ENCODE measurements around the gene NTN1.

NTN1 gene

DNA sequence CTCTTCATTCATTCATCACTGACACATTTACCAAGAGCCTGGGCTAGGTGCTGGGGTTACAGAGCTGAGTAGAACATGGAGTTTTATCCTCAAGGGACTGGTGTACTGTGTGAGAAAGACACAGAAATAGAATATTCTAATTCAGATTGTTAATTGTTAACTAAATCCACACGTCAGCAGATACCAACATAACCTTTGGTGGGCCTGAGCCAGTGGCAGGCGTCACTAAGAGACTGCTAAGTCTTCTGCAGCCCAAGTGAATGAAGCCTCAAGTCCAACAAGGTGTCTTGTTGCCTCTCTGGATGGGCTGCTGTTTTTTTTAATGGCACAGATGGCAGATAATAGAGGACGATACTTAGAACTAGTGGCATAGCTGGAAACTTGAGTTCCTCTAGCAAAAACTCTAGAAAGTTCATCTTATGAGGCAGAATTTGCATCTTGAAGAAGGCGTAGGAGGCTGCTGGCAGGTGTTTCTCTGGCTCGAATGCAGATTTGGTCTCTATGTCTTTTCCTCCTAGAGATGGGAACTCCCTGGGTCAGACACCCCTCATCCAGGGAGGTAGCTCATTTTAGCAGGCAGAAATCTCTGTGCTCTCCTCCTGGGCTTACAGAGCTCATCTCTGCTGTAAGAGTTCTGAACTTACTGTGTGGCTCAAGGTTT is 179.5 kb downstream of the NTN1 start:
- H3K36me3 ChIP-seq (ENCODE audit: insufficient read depth, low read length) = no peaks in the 10 kb centered on the region
- H3K27me3 ChIP-seq (ENCODE audit: insufficient read depth, low read length) = no peaks in the 10 kb centered on the region
- no peak overlapping the region for H2AFZ ChIP-seq (ENCODE audit: low read depth, low read length)
- no peak overlapping the region for H3K4me3 ChIP-seq (ENCODE audit: low read length)
- no peaks in the 10 kb centered on the region for H3K9me3 ChIP-seq (ENCODE audit: low read length)
- peaks cover 18% of the 10 kb centered on the region for H3K4me1 ChIP-seq (ENCODE audit: insufficient read depth, low read length)

DNA sequence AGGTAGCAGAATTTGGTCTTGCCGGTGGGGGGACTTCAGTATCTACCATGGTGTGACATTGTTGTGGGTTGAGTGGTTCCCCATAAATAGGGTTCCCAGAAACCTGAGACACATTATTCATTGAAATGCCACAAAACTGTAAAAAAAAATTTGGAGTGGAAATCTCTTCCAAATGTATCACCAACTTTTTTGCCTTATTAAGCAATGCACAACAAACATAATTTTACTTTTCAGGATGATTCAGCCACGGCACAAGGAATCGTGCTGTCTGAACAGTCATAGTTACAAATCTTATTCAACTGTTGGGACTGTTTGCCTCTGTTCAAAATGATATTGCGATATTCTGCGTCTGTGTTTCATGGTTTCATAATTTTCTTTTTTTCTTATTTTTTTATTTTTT is 181.2 kb downstream of the NTN1 start:
- H3K4me1 ChIP-seq (ENCODE audit: insufficient read depth, low read length) = peaks cover 8% of the 10 kb centered on the region
- no peak overlapping the region for H3K4me3 ChIP-seq (ENCODE audit: low read length)
- no peaks in the 10 kb centered on the region for H3K27me3 ChIP-seq (ENCODE audit: insufficient read depth, low read length)
- H2AFZ ChIP-seq (ENCODE audit: low read depth, low read length) = no peak overlapping the region
- H3K36me3 ChIP-seq (ENCODE audit: insufficient read depth, low read length) = no peaks in the 10 kb centered on the region
- no peaks in the 10 kb centered on the region for H3K9me3 ChIP-seq (ENCODE audit: low read length)

DNA sequence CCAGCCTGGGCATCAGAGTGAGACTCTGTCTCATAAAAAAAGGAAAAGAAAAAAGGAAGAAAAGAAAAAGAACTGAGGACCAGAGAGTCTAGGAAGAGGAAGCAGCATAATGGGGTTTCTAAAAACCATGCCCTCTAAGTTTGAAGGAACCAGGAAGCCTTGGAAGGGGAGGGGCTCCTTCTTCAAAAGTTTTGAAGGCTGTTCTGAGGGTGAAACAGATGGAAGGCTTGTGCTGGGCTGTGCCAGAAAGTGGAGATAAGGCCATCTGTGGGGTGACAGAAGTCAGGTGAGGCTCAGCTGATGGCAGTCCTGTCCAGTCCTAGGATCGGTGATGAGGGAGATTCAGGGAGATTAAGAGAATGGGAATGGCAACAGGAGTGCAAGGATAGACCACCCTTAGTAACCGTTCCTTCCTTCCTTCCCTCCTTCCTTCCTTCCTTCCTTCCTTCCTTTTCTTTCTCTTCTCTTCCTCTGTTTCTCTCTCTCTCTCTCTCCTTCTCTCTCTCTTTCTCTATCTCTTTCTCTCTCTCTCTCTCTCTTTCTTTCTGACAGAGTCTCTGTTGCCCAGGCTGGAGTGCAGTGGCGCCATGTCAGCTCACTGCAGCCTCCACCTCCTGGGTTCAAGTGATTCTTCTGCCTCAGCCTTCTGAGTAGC is 182.6 kb downstream of the NTN1 start:
- H3K27me3 ChIP-seq (ENCODE audit: insufficient read depth, low read length) = no peaks in the 10 kb centered on the region
- H2AFZ ChIP-seq (ENCODE audit: low read depth, low read length) = no peak overlapping the region
- peaks cover 8% of the 10 kb centered on the region for H3K4me1 ChIP-seq (ENCODE audit: insufficient read depth, low read length)
- no peak overlapping the region for H3K4me3 ChIP-seq (ENCODE audit: low read length)
- no peaks in the 10 kb centered on the region for H3K36me3 ChIP-seq (ENCODE audit: insufficient read depth, low read length)
- no peaks in the 10 kb centered on the region for H3K9me3 ChIP-seq (ENCODE audit: low read length)

GRCh38 chr17:9204637-9205329 is 183.5 kb downstream of the NTN1 start:
- Histone ChIP-seq H3K4me1 (ENCODE audit: insufficient read depth, low read length) (peaks cover 8% of the 10 kb centered on the region), H3K27me3 (ENCODE audit: insufficient read depth, low read length) (no peaks in the 10 kb centered on the region), H3K9me3 (ENCODE audit: low read length) (no peaks in the 10 kb centered on the region), H2AFZ (ENCODE audit: low read depth, low read length) (no peak overlapping the region), H3K36me3 (ENCODE audit: insufficient read depth, low read length) (no peaks in the 10 kb centered on the region), H3K4me3 (ENCODE audit: low read length) (no peak overlapping the region)

DNA sequence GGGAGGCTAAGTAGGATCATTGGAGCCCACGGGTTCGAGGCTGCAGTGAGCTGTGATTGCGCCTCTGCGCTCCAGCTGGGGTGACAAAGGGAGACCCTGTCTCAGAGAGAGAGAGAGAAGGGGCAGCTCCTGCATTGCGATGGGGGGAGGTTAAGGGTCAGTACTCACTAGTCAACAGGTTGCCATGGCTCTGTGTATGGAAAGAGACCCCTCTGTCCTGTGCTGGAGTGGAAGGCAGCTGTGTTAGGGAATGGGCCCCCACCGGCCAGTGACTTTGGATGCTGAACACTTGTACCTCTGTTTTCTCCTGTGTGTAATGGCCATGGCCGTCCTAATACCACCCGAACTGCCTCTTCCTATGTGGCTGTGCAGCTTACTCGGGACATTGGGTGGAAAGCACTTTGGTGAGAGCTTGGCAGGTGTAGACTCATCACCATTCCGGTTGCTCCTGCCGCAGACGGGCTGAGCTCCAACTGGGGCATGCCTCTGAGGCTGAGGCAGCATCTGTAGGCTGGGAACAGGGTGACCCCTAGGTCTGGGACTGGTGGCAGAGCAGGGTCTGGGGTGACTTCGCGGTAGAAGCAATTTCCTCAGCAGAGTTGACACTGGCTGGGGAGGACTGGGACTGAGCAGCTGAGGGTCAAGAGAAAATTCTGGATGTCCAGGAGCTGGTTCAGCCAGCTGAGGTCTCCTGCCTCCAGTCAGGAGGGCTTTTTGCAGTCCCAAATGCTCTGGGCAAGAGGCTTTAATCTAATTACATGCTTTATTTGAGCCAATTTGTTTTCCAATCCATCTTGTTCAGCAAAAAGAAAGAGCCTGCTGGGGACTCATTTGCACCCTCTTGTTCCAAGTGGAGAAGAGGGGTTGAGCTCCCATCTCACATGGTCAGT is 184.5 kb downstream of the NTN1 start:
- Histone ChIP-seq H2AFZ (ENCODE audit: low read depth, low read length) (no peak overlapping the region), H3K27me3 (ENCODE audit: insufficient read depth, low read length) (no peaks in the 10 kb centered on the region), H3K4me3 (ENCODE audit: low read length) (no peak overlapping the region)

DNA sequence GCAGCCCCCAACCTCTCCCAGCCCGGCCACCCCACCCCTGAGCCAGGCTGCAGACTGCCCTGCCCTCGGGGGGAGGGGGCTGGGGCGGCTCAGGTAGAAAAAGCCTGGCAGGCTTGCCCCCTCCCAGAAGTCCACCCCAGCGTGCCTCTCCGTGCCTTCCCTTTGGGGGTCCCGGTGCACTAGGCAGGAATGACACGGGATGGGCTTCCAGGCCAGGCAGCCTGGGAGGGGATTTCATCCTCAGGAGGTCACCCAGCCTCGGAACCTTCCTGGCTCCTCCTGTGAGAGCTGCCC is 185.0 kb downstream of the NTN1 start:
- H3K9me3 ChIP-seq (ENCODE audit: low read length) = no peaks in the 10 kb centered on the region
- H3K4me3 ChIP-seq (ENCODE audit: low read length) = no peak overlapping the region
- H3K4me1 ChIP-seq (ENCODE audit: insufficient read depth, low read length) = peaks cover 8% of the 10 kb centered on the region
- no peak overlapping the region for H2AFZ ChIP-seq (ENCODE audit: low read depth, low read length)
- H3K36me3 ChIP-seq (ENCODE audit: insufficient read depth, low read length) = no peaks in the 10 kb centered on the region
- no peaks in the 10 kb centered on the region for H3K27me3 ChIP-seq (ENCODE audit: insufficient read depth, low read length)

More for the DNA sequence above, 184.5 kb downstream of the NTN1 start:
- Histone ChIP-seq H3K4me1 (ENCODE audit: insufficient read depth, low read length) (peaks cover 8% of the 10 kb centered on the region), H3K36me3 (ENCODE audit: insufficient read depth, low read length) (no peaks in the 10 kb centered on the region), H3K9me3 (ENCODE audit: low read length) (no peaks in the 10 kb centered on the region)

GRCh38 chr17:9206741-9207332 is 185.5 kb downstream of the NTN1 start:
- H3K4me1 ChIP-seq (ENCODE audit: insufficient read depth, low read length) = peaks cover 8% of the 10 kb centered on the region
- H3K4me3 ChIP-seq (ENCODE audit: low read length) = no peak overlapping the region
- no peak overlapping the region for H2AFZ ChIP-seq (ENCODE audit: low read depth, low read length)
- H3K27me3 ChIP-seq (ENCODE audit: insufficient read depth, low read length) = no peaks in the 10 kb centered on the region
- no peaks in the 10 kb centered on the region for H3K9me3 ChIP-seq (ENCODE audit: low read length)
- H3K36me3 ChIP-seq (ENCODE audit: insufficient read depth, low read length) = no peaks in the 10 kb centered on the region

DNA sequence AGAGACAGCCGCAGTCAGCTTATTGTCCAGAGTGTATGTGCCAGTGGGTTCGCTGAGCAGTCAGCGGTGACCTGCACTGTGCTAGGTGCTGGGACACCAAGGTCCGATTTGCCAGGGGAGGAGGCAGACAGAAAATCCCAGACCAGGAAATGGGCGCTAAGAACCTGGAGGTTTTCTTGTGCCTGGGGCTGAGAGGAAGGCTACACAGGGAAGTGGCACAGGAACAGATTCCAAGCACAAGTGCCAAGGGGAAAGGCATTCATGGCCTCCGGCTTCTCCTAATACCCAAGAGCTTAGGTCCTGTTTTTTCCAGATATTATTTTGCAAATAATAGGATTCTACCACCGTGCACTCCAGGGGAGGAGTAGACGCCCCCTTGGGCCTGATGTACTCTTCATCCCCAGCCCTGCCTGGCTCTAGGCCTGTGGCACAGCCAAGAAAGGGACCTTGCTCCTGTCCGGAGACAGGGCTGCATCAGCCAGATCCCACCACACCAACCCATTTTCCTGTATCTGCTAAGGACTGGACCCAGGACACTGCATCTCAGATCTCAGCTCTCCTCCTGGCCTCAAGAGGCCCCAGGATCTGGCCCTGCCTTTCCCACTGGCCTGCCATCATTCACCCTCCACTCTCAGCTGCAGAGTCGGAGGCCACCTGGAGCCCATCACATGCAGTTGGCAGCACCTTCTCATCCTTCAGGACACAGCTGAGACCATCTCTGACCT is 187.2 kb downstream of the NTN1 start:
- Histone ChIP-seq H2AFZ (ENCODE audit: low read depth, low read length) (no peak overlapping the region), H3K36me3 (ENCODE audit: insufficient read depth, low read length) (no peaks in the 10 kb centered on the region), H3K27me3 (ENCODE audit: insufficient read depth, low read length) (no peaks in the 10 kb centered on the region), H3K9me3 (ENCODE audit: low read length) (no peaks in the 10 kb centered on the region), H3K4me1 (ENCODE audit: insufficient read depth, low read length) (peaks cover 8% of the 10 kb centered on the region), H3K4me3 (ENCODE audit: low read length) (no peak overlapping the region)

GRCh38 chr17:9209347-9209746 is 188.0 kb downstream of the NTN1 start:
- Histone ChIP-seq H3K4me1 (ENCODE audit: insufficient read depth, low read length) (peaks cover 8% of the 10 kb centered on the region), H2AFZ (ENCODE audit: low read depth, low read length) (no peak overlapping the region), H3K27me3 (ENCODE audit: insufficient read depth, low read length) (no peaks in the 10 kb centered on the region), H3K4me3 (ENCODE audit: low read length) (no peak overlapping the region), H3K36me3 (ENCODE audit: insufficient read depth, low read length) (no peaks in the 10 kb centered on the region), H3K9me3 (ENCODE audit: low read length) (no peaks in the 10 kb centered on the region)

DNA sequence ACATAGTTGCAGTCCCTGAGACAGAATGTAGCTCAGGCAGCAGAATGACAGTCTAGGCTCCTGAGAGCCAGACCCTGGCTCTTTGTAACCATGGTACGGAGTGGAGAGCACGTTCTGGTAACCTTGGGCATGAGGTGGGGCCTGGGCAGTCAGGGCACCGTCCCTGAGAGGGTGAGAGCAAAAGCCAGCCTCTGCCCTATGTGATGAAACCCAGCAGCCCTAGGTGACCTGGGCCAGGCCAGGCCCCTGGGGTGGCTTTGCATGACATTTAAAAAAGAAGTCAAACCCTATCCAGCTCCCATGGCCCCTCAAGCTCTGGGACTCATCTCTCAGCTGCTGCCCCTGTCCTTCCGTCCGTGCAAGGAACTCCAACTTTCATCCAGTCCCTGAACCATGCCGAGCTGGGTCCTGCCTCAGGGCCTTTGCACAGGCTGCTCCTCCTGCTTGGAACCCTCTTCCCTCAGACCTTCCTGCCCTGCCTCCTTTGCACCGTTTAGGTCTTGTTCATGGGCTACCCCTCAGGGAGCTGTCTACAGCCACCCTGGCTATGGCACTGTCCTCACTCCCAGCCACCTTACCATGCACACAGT is 188.6 kb downstream of the NTN1 start:
- H3K36me3 ChIP-seq (ENCODE audit: insufficient read depth, low read length) = no peaks in the 10 kb centered on the region
- H3K4me1 ChIP-seq (ENCODE audit: insufficient read depth, low read length) = peaks cover 8% of the 10 kb centered on the region
- no peak overlapping the region for H2AFZ ChIP-seq (ENCODE audit: low read depth, low read length)
- H3K4me3 ChIP-seq (ENCODE audit: low read length) = no peak overlapping the region
- no peaks in the 10 kb centered on the region for H3K9me3 ChIP-seq (ENCODE audit: low read length)
- H3K27me3 ChIP-seq (ENCODE audit: insufficient read depth, low read length) = no peaks in the 10 kb centered on the region

DNA sequence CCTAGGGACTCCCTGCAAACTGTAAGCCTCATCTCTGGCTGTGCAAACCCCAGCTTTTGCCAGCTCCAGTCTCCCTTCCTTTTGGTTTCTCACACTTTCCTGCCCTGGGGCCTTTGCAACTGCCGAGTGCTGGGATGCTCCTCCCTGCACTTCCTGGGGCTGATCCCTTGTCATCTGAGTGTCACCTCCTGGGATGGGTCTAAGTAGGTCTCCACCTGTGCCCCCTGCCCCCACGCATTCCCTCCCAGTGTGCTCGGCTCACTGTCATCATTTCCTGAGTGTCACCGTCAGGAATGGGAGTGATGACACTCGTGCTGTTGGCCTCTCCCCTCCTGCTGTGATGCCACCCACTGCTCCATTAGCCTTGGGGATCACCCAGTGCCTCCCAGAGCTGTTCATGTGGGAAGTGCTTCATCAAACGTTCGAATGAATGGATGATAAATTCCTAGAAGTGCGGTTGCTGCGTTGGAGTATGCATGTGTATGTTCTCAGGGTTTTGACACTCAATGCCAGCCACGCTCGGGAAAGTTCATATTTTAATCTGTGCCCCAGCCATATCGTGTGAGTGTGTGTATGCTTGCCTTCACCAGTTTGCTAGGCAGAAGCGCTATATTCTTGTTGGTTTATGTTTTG is 189.9 kb downstream of the NTN1 start:
- no peak overlapping the region for H2AFZ ChIP-seq (ENCODE audit: low read depth, low read length)
- H3K27me3 ChIP-seq (ENCODE audit: insufficient read depth, low read length) = no peaks in the 10 kb centered on the region
- H3K9me3 ChIP-seq (ENCODE audit: low read length) = peaks cover 5% of the 10 kb centered on the region
- H3K36me3 ChIP-seq (ENCODE audit: insufficient read depth, low read length) = no peaks in the 10 kb centered on the region
- no peak overlapping the region for H3K4me3 ChIP-seq (ENCODE audit: low read length)
- H3K4me1 ChIP-seq (ENCODE audit: insufficient read depth, low read length) = no peaks in the 10 kb centered on the region

Measured in neuron (in vitro differentiated cells).